ENCODE data around the gene ZNF750. TPM values are rescaled to one million over a fixed set of nuclear protein-coding genes. Genes with fewer than 3 reads are reported as not detected.

Gene ZNF750
- total RNA-seq = not detected

GRCh38 chr17:82839617-82840292 is at the start of gene ZNF750:
TSS of gene ZNF750 (minus strand) at chr17:82840022. CDS start at chr17:82832454, 7,568 bp downstream.
- Mint-ChIP-seq H3K27ac (no peak within 1 kb of the TSS), H3K9me3 (no peaks in the 10 kb centered on the region), H3K4me3 (no peak within 1 kb of the TSS), H3K36me3 (no peaks in the 10 kb centered on the region), H3K4me1 (ENCODE audit: low read depth) (peaks cover 9% of the 10 kb centered on the region), H3K27me3 (no peaks in the 10 kb centered on the region)
- CTCF ChIA-PET = no interaction called here
- POLR2A ChIA-PET = no interaction called here
- intact Hi-C loops (cut with micrococcal nuclease) = no loop called here
- no peak for DNase-seq

- no peak overlapping the region for H3K27ac Mint-ChIP-seq
- no peaks in the 10 kb centered on the region for H3K27me3 Mint-ChIP-seq
- no peak for DNase-seq
- intact Hi-C loops (cut with micrococcal nuclease) = loop anchor here (10.0 kb wide), 1 partner anchor 166 kb away; no protein-coding TSS in a partner anchor
- peaks cover 53% of the 10 kb centered on the region for H3K4me1 Mint-ChIP-seq (ENCODE audit: low read depth)
- H3K9me3 Mint-ChIP-seq = no peaks in the 10 kb centered on the region
- ChIA-PET POLR2A (no interaction called here), CTCF (no interaction called here)
- H3K36me3 Mint-ChIP-seq = peaks cover 3% of the 10 kb centered on the region
- H3K4me3 Mint-ChIP-seq = no peak overlapping the region
These were observed 49.0 kb upstream of the ZNF750 start for GRCh38 chr17:82888583-82889495.

GRCh38 chr17:82887255-82888164 is 47.7 kb upstream of the ZNF750 start:
- intact Hi-C loops (cut with micrococcal nuclease) = loop anchor here (10.0 kb wide), 1 partner anchor 167 kb away; no protein-coding TSS in a partner anchor
- Mint-ChIP-seq H3K4me1 (ENCODE audit: low read depth) (peaks cover 53% of the 10 kb centered on the region), H3K9me3 (no peaks in the 10 kb centered on the region), H3K27ac (peak overlapping the region; percentile 66), H3K27me3 (no peaks in the 10 kb centered on the region), H3K4me3 (no peak overlapping the region), H3K36me3 (peaks cover 3% of the 10 kb centered on the region)
- POLR2A ChIA-PET = no interaction called here
- DNase-seq = no peak
- CTCF ChIA-PET = interaction anchor here (0.6 kb wide), 1 partner anchor 30 kb away, joined by 3 read pairs; no protein-coding TSS in a partner anchor

GRCh38 chr17:82884970-82885353 is 45.1 kb upstream of the ZNF750 start:
- Mint-ChIP-seq H3K36me3 (peaks cover 3% of the 10 kb centered on the region), H3K9me3 (no peaks in the 10 kb centered on the region), H3K4me1 (ENCODE audit: low read depth) (peaks cover 60% of the 10 kb centered on the region), H3K4me3 (no peak overlapping the region), H3K27me3 (no peaks in the 10 kb centered on the region), H3K27ac (peak overlapping the region; percentile 93)
- intact Hi-C loops (cut with micrococcal nuclease) = loop anchor here (1.0 to 10.0 kb wide), 2 partner anchors 8 to 170 kb away; no protein-coding TSS in a partner anchor
- POLR2A ChIA-PET = interaction anchor here (1.1 kb wide), 1 partner anchor 21 kb away, joined by 8 read pairs; no protein-coding TSS in a partner anchor
- CTCF ChIA-PET = interaction anchor here (1.0 to 1.3 kb wide), 3 partner anchors 10 to 223 kb away, joined by 3 to 6 read pairs (median 3); no protein-coding TSS in a partner anchor
- DNase-seq = peak; percentile 69

- Mint-ChIP-seq H3K27me3 (no peaks in the 10 kb centered on the region), H3K27ac (peak overlapping the region; percentile 93), H3K4me1 (ENCODE audit: low read depth) (peaks cover 64% of the 10 kb centered on the region), H3K4me3 (no peak overlapping the region), H3K9me3 (no peaks in the 10 kb centered on the region), H3K36me3 (peaks cover 3% of the 10 kb centered on the region)
- POLR2A ChIA-PET = interaction anchor here (1.1 kb wide), 1 partner anchor 21 kb away, joined by 8 read pairs; no protein-coding TSS in a partner anchor
- no peak for DNase-seq
- CTCF ChIA-PET = interaction anchor here (0.6 to 1.3 kb wide), 3 partner anchors 10 to 102 kb away, joined by 3 to 6 read pairs (median 3); no protein-coding TSS in a partner anchor
- intact Hi-C loops (cut with micrococcal nuclease) = loop anchor here (10.0 kb wide), 1 partner anchor 170 kb away; no protein-coding TSS in a partner anchor
These were observed 44.6 kb upstream of the ZNF750 start for GRCh38 chr17:82884341-82884969.

GRCh38 chr17:82883419-82884031 is 43.7 kb upstream of the ZNF750 start:
- no peaks in the 10 kb centered on the region for H3K9me3 Mint-ChIP-seq
- H3K4me1 Mint-ChIP-seq (ENCODE audit: low read depth) = peaks cover 70% of the 10 kb centered on the region
- H3K27ac Mint-ChIP-seq = peak overlapping the region; percentile 93
- peaks cover 4% of the 10 kb centered on the region for H3K36me3 Mint-ChIP-seq
- POLR2A ChIA-PET = no interaction called here
- H3K4me3 Mint-ChIP-seq = peak overlapping the region; percentile 73
- intact Hi-C loops (cut with micrococcal nuclease) = loop anchor here (10.0 kb wide), 1 partner anchor 171 kb away; no protein-coding TSS in a partner anchor
- CTCF ChIA-PET = interaction anchor here (0.6 kb wide), 1 partner anchor 20 kb away, joined by 3 read pairs; no protein-coding TSS in a partner anchor
- DNase-seq = no peak
- H3K27me3 Mint-ChIP-seq = no peaks in the 10 kb centered on the region

- ChIA-PET POLR2A (no interaction called here), CTCF (no interaction called here)
- intact Hi-C loops (cut with micrococcal nuclease) = loop anchor here (1.0 to 10.0 kb wide), 2 partner anchors 19 to 172 kb away; no protein-coding TSS in a partner anchor
- peaks cover 4% of the 10 kb centered on the region for H3K36me3 Mint-ChIP-seq
- H3K4me1 Mint-ChIP-seq (ENCODE audit: low read depth) = peaks cover 77% of the 10 kb centered on the region
- DNase-seq = peak; percentile 89
- H3K27ac Mint-ChIP-seq = peak overlapping the region; percentile 93
- H3K9me3 Mint-ChIP-seq = no peaks in the 10 kb centered on the region
- H3K27me3 Mint-ChIP-seq = no peaks in the 10 kb centered on the region
- peak overlapping the region; percentile 73 for H3K4me3 Mint-ChIP-seq
These were observed 43.0 kb upstream of the ZNF750 start for GRCh38 chr17:82882715-82883418.

- POLR2A ChIA-PET = interaction anchor here (1.6 kb wide), 1 partner anchor 18 kb away, joined by 7 read pairs; no protein-coding TSS in a partner anchor
These were observed 42.3 kb upstream of the ZNF750 start for GRCh38 chr17:82881900-82882714.

GRCh38 chr17:82881324-82881823 is 41.6 kb upstream of the ZNF750 start:
- ChIA-PET POLR2A (interaction anchor here (1.6 kb wide), 1 partner anchor 17 kb away, joined by 7 read pairs; no protein-coding TSS in a partner anchor), CTCF (no interaction called here)
- Mint-ChIP-seq H3K4me1 (ENCODE audit: low read depth) (peaks cover 78% of the 10 kb centered on the region), H3K27ac (peak overlapping the region; percentile 93), H3K9me3 (no peaks in the 10 kb centered on the region), H3K4me3 (no peak overlapping the region), H3K36me3 (peaks cover 1% of the 10 kb centered on the region), H3K27me3 (no peaks in the 10 kb centered on the region)
- DNase-seq = no peak
- intact Hi-C loops (cut with micrococcal nuclease) = loop anchor here (10.0 kb wide), 1 partner anchor 173 kb away; no protein-coding TSS in a partner anchor

More at GRCh38 chr17:82881900-82882714, 42.3 kb upstream of the ZNF750 start:
- peak overlapping the region; percentile 93 for H3K27ac Mint-ChIP-seq
- no peaks in the 10 kb centered on the region for H3K9me3 Mint-ChIP-seq
- peaks cover 1% of the 10 kb centered on the region for H3K36me3 Mint-ChIP-seq
- H3K4me3 Mint-ChIP-seq = peak overlapping the region; percentile 73
- CTCF ChIA-PET = no interaction called here
- intact Hi-C loops (cut with micrococcal nuclease) = loop anchor here (1.0 to 10.0 kb wide), 2 partner anchors 18 to 173 kb away; no protein-coding TSS in a partner anchor
- DNase-seq = no peak
- no peaks in the 10 kb centered on the region for H3K27me3 Mint-ChIP-seq
- peaks cover 75% of the 10 kb centered on the region for H3K4me1 Mint-ChIP-seq (ENCODE audit: low read depth)

Data from activated CD4-positive, alpha-beta memory T cell treated with anti-CD3 and anti-CD28 coated beads for 36 hours (primary cell).